ENCODE results near the gene IL1RL2.

IL1RL2 gene

GRCh38 chr2:102139851-102140250 lies 47.0 kb upstream of the IL1RL2 start:
- H3K36me3 ChIP-seq (ENCODE audit: insufficient read depth, low read length): no peaks in the 10 kb centered on the region
- no peak overlapping the region for H3K4me3 ChIP-seq (ENCODE audit: low read length, poor library complexity, severe bottlenecking)
- H3K4me1 ChIP-seq (ENCODE audit: insufficient read depth, low read length, poor library complexity, severe bottlenecking): peaks cover 14% of the 10 kb centered on the region
- no peaks in the 10 kb centered on the region for H4K20me1 ChIP-seq (ENCODE audit: insufficient read depth, low read length, poor library complexity, severe bottlenecking)
- H3K4me2 ChIP-seq (ENCODE audit: low read depth, low read length, poor library complexity, severe bottlenecking): no peak overlapping the region
- H3K9me2 ChIP-seq (replicated peaks; ENCODE audit: low read depth, low read length): no peaks in the 10 kb centered on the region
- no peak overlapping the region for H2AFZ ChIP-seq (ENCODE audit: low read length)
- no peaks in the 10 kb centered on the region for H3K27me3 ChIP-seq (ENCODE audit: insufficient read depth, low read length, poor library complexity, severe bottlenecking)
- H3K9ac ChIP-seq (ENCODE audit: low read depth, low read length, poor library complexity, severe bottlenecking): no peak overlapping the region
- H3F3A ChIP-seq (ENCODE audit: low read depth): no peaks in the 10 kb centered on the region
- no peak for TF ChIP-seq EZH2phosphoT487 (IDR thresholded peaks at IDR 0.05; ENCODE audit: borderline replicate concordance)
- no peak for TF ChIP-seq CTCF (conservative IDR thresholded peaks at IDR 0.05; ENCODE audit: low read length)
- no peaks in the 10 kb centered on the region for H3K79me2 ChIP-seq (ENCODE audit: insufficient read depth, low read length)
- H3K9me3 ChIP-seq (ENCODE audit: insufficient read depth, low read depth, low read length): no peaks in the 10 kb centered on the region; the same call in 1 of the 2 replicates

GRCh38 chr2:102140377-102140776 lies 46.4 kb upstream of the IL1RL2 start:
- Histone ChIP-seq H3K4me2 (ENCODE audit: low read depth, low read length, poor library complexity, severe bottlenecking) (no peak overlapping the region), H3K4me3 (ENCODE audit: low read length, poor library complexity, severe bottlenecking) (no peak overlapping the region), H4K20me1 (ENCODE audit: insufficient read depth, low read length, poor library complexity, severe bottlenecking) (no peaks in the 10 kb centered on the region), H3K9me2 (replicated peaks; ENCODE audit: low read depth, low read length) (no peaks in the 10 kb centered on the region), H3K9ac (ENCODE audit: low read depth, low read length, poor library complexity, severe bottlenecking) (no peak overlapping the region), H3K4me1 (ENCODE audit: insufficient read depth, low read length, poor library complexity, severe bottlenecking) (peaks cover 14% of the 10 kb centered on the region), H3K27me3 (ENCODE audit: insufficient read depth, low read length, poor library complexity, severe bottlenecking) (no peaks in the 10 kb centered on the region), H3K36me3 (ENCODE audit: insufficient read depth, low read length) (no peaks in the 10 kb centered on the region), H3F3A (ENCODE audit: low read depth) (no peaks in the 10 kb centered on the region), H3K9me3 (ENCODE audit: insufficient read depth, low read depth, low read length) (no peaks in the 10 kb centered on the region; the same call in 1 of the 2 replicates), H3K79me2 (ENCODE audit: insufficient read depth, low read length) (no peaks in the 10 kb centered on the region), H2AFZ (ENCODE audit: low read length) (no peak overlapping the region)
- TF ChIP-seq EZH2phosphoT487 (IDR thresholded peaks at IDR 0.05; ENCODE audit: borderline replicate concordance): no peak
- TF ChIP-seq CTCF (conservative IDR thresholded peaks at IDR 0.05; ENCODE audit: low read length): no peak

- Histone ChIP-seq H4K20me1 (ENCODE audit: insufficient read depth, low read length, poor library complexity, severe bottlenecking) (no peaks in the 10 kb centered on the region), H2AFZ (ENCODE audit: low read length) (no peak overlapping the region), H3K9ac (ENCODE audit: low read depth, low read length, poor library complexity, severe bottlenecking) (no peak overlapping the region), H3K4me3 (ENCODE audit: low read length, poor library complexity, severe bottlenecking) (no peak overlapping the region), H3K9me3 (ENCODE audit: insufficient read depth, low read depth, low read length) (no peaks in the 10 kb centered on the region; the same call in 1 of the 2 replicates), H3K36me3 (ENCODE audit: insufficient read depth, low read length) (no peaks in the 10 kb centered on the region), H3K4me2 (ENCODE audit: low read depth, low read length, poor library complexity, severe bottlenecking) (no peak overlapping the region), H3K79me2 (ENCODE audit: insufficient read depth, low read length) (no peaks in the 10 kb centered on the region), H3K4me1 (ENCODE audit: insufficient read depth, low read length, poor library complexity, severe bottlenecking) (peaks cover 14% of the 10 kb centered on the region), H3F3A (ENCODE audit: low read depth) (no peaks in the 10 kb centered on the region), H3K27me3 (ENCODE audit: insufficient read depth, low read length, poor library complexity, severe bottlenecking) (no peaks in the 10 kb centered on the region), H3K9me2 (replicated peaks; ENCODE audit: low read depth, low read length) (no peaks in the 10 kb centered on the region)
- no peak for TF ChIP-seq EZH2phosphoT487 (IDR thresholded peaks at IDR 0.05; ENCODE audit: borderline replicate concordance)
- TF ChIP-seq CTCF (conservative IDR thresholded peaks at IDR 0.05; ENCODE audit: low read length): no peak
Measured at GRCh38 chr2:102141011-102141943, 45.5 kb upstream of the IL1RL2 start.

Data from Loucy (cell line).